ENCODE measurements around the gene TLR1. TPM values are rescaled to one million over a fixed set of nuclear protein-coding genes. Genes with fewer than 3 reads are reported as not detected.

TLR1 gene
- total RNA-seq, 1 donor from 2014 or later = 0.36 TPM

- no peak for TF ChIP-seq CTCF (conservative IDR thresholded peaks at IDR 0.05)
- no peak overlapping the region for H3K4me3 Mint-ChIP-seq
- DNase-seq (ENCODE audit: extremely low spot score, unreplicated experiment) = no peak
- peaks cover 3% of the 10 kb centered on the region for H3K36me3 Mint-ChIP-seq
- peaks cover 7% of the 10 kb centered on the region for H3K9me3 Mint-ChIP-seq
- H3K27ac Mint-ChIP-seq = no peak overlapping the region
- peaks cover 4% of the 10 kb centered on the region for H3K4me1 Mint-ChIP-seq (ENCODE audit: unreplicated experiment)
- H3K27me3 Mint-ChIP-seq = no peaks in the 10 kb centered on the region
These were observed 1.0 kb upstream of the TLR1 start for GRCh38 chr4:38805530-38806145.

- Mint-ChIP-seq H3K4me1 (ENCODE audit: unreplicated experiment) (peaks cover 4% of the 10 kb centered on the region), H3K9me3 (peaks cover 7% of the 10 kb centered on the region), H3K36me3 (peaks cover 3% of the 10 kb centered on the region), H3K4me3 (no peak overlapping the region), H3K27me3 (no peaks in the 10 kb centered on the region), H3K27ac (no peak overlapping the region)
- DNase-seq (ENCODE audit: extremely low spot score, unreplicated experiment) = no peak
- TF ChIP-seq CTCF (conservative IDR thresholded peaks at IDR 0.05) = no peak
These were observed 548 bp downstream of the TLR1 start for GRCh38 chr4:38803833-38804653.

GRCh38 chr4:38802561-38803355 is 1.8 kb downstream of the TLR1 start:
- Mint-ChIP-seq H3K4me1 (ENCODE audit: unreplicated experiment) (peaks cover 4% of the 10 kb centered on the region), H3K36me3 (peaks cover 3% of the 10 kb centered on the region), H3K9me3 (peaks cover 7% of the 10 kb centered on the region), H3K27me3 (no peaks in the 10 kb centered on the region), H3K27ac (no peak overlapping the region), H3K4me3 (no peak overlapping the region)
- no peak for DNase-seq (ENCODE audit: extremely low spot score, unreplicated experiment)
- TF ChIP-seq CTCF (conservative IDR thresholded peaks at IDR 0.05) = no peak

- H3K27ac Mint-ChIP-seq = no peak overlapping the region
- no peak for TF ChIP-seq CTCF (conservative IDR thresholded peaks at IDR 0.05)
- H3K36me3 Mint-ChIP-seq = peaks cover 3% of the 10 kb centered on the region
- DNase-seq (ENCODE audit: extremely low spot score, unreplicated experiment) = no peak
- H3K4me1 Mint-ChIP-seq (ENCODE audit: unreplicated experiment) = peaks cover 4% of the 10 kb centered on the region
- no peaks in the 10 kb centered on the region for H3K27me3 Mint-ChIP-seq
- H3K4me3 Mint-ChIP-seq = no peak overlapping the region
- peaks cover 7% of the 10 kb centered on the region for H3K9me3 Mint-ChIP-seq
These were observed 3.6 kb downstream of the TLR1 start for GRCh38 chr4:38800961-38801450.

- H3K27ac Mint-ChIP-seq = no peak overlapping the region
- TF ChIP-seq CTCF (conservative IDR thresholded peaks at IDR 0.05) = no peak
- no peak for DNase-seq (ENCODE audit: extremely low spot score, unreplicated experiment)
- peaks cover 3% of the 10 kb centered on the region for H3K36me3 Mint-ChIP-seq
- H3K4me1 Mint-ChIP-seq (ENCODE audit: unreplicated experiment) = peaks cover under 1% of the 10 kb centered on the region
- no peak overlapping the region for H3K4me3 Mint-ChIP-seq
- H3K27me3 Mint-ChIP-seq = no peaks in the 10 kb centered on the region
- H3K9me3 Mint-ChIP-seq = peaks cover 7% of the 10 kb centered on the region
These were observed 4.2 kb downstream of the TLR1 start for GRCh38 chr4:38800366-38800765.
